AG04450 (cell line): ENCODE measurements around the gene MYADML2. TPM values are rescaled to one million over a fixed set of nuclear protein-coding genes. Genes with fewer than 3 reads are reported as not detected.

Experiments
- CTCF ChIA-PET: fragments of 300-600, 350-600 bp; formaldehyde crosslinking; extraction: SDS; loops from one replicate; lab custom pipeline; 2022; ENCODE audit warnings: antibody characterized with exemption, inconsistent platforms; lab: Charles Lee
- POLR2A ChIA-PET: fragments of 350-600 bp; formaldehyde crosslinking; extraction: SDS; loops from one replicate; lab custom pipeline; 2021; ENCODE audit warnings: antibody characterized with exemption, inconsistent platforms; lab: Yijun Ruan, JAX
- DNase-seq: peaks from one replicate; pipeline ENCODE4 v3.0.0-alpha.2; 2011; ENCODE audit warnings: low read depth, low spot score
- H3K27ac ChIP-seq: one replicate; pipeline ENCODE4 v1.5.1; 2012; ENCODE audit warnings: low read depth, low read length, control low read depth
- H3K27me3 ChIP-seq: one replicate; pipeline ENCODE4 v1.6.0; 2012; ENCODE audit warnings: low read length; ENCODE audit not compliant: control insufficient read depth, insufficient read depth
- H3K4me3 ChIP-seq: 2 replicates; pipeline ENCODE4 v1.5.1; 2011; ENCODE audit warnings: mild to moderate bottlenecking, low read depth, low read length, control low read depth
- H3K9me3 ChIP-seq: 2 replicates; pipeline ENCODE4 v1.5.1; 2012; ENCODE audit warnings: low read length; ENCODE audit not compliant: control insufficient read depth, insufficient read depth
- CTCF ChIP-seq: IDR thresholded peaks from 2 replicates; pipeline ENCODE4 v1.5.1; 2011; ENCODE audit warnings: low read depth, low read length, control low read depth, inconsistent platforms
- polyA plus RNA-seq: library from polyadenylated mRNA; depleted of rRNA; stranded (reverse); fragments of >200 nt; gene quantifications from 2 replicates; pipeline ENCODE4 v1.2.3, GENCODE V29; 2011

The MYADML2 gene
- polyA plus RNA-seq, 1 experiment: not detected

- CTCF ChIA-PET: interaction anchor here (0.6 kb wide), 1 partner anchor 46 kb away, joined by 3 read pairs; no protein-coding TSS in a partner anchor
- DNase-seq: no peak
- no peak overlapping the region for H3K27ac ChIP-seq
- TF ChIP-seq CTCF: no peak
- peaks cover 36% of the 10 kb centered on the region for H3K27me3 ChIP-seq
- no peaks in the 10 kb centered on the region; the same call in 1 of the 2 replicates for H3K9me3 ChIP-seq
- H3K4me3 ChIP-seq: no peak overlapping the region
- POLR2A ChIA-PET: no interaction called here
These were observed 17.2 kb upstream of the MYADML2 start for GRCh38 chr17:81964081-81964849.

GRCh38 chr17:81962499-81963441 is 15.7 kb upstream of the MYADML2 start:
- Histone ChIP-seq H3K9me3 (no peaks in the 10 kb centered on the region; the same call in 1 of the 2 replicates), H3K4me3 (no peak overlapping the region), H3K27me3 (peaks cover 46% of the 10 kb centered on the region), H3K27ac (no peak overlapping the region)
- no peak for TF ChIP-seq CTCF
- CTCF ChIA-PET: interaction anchor here (0.6 kb wide), 3 partner anchors 10 to 73 kb away, joined by 3 to 4 read pairs (median 4); no protein-coding TSS in a partner anchor
- POLR2A ChIA-PET: interaction anchor here (0.6 kb wide), 1 partner anchor 574 kb away, joined by 3 read pairs; no protein-coding TSS in a partner anchor
- no peak for DNase-seq

GRCh38 chr17:81961521-81962498 is 14.8 kb upstream of the MYADML2 start:
- Histone ChIP-seq H3K27me3 (peaks cover 44% of the 10 kb centered on the region), H3K9me3 (no peaks in the 10 kb centered on the region; the same call in 1 of the 2 replicates), H3K27ac (no peak overlapping the region), H3K4me3 (no peak overlapping the region)
- ChIA-PET CTCF (interaction anchor here (0.6 kb wide), 1 partner anchor 74 kb away, joined by 3 read pairs; no protein-coding TSS in a partner anchor), POLR2A (no interaction called here)
- no peak for TF ChIP-seq CTCF
- no peak for DNase-seq

GRCh38 chr17:81961087-81961511 is 14.1 kb upstream of the MYADML2 start, which contains the start of gene NOTUM:
NOTUM (minus strand) TSS chr17:81961187; CDS start chr17:81960909, 278 bp downstream.
- ChIA-PET POLR2A (no interaction called here), CTCF (interaction anchor here (0.6 to 1.9 kb wide), 4 partner anchors 16 to 59 kb away, joined by 4 to 11 read pairs (median 7); no protein-coding TSS in a partner anchor)
- peak within 1 kb of the TSS; percentile 7; the same call in 1 of the 2 replicates for H3K4me3 ChIP-seq
- H3K9me3 ChIP-seq: no peaks in the 10 kb centered on the region; the same call in 1 of the 2 replicates
- DNase-seq: no peak
- H3K27ac ChIP-seq: no peak within 1 kb of the TSS
- peaks cover 45% of the 10 kb centered on the region for H3K27me3 ChIP-seq
- TF ChIP-seq CTCF: peak; percentile 32
